ENCODE data around the gene ADM. TPM values are rescaled to one million over a fixed set of nuclear protein-coding genes. Genes with fewer than 3 reads are reported as not detected.

Gene ADM
- total RNA-seq, 3 donors from 2014 or later, result 49.5 to 124 (median 72.9) TPM

DNA sequence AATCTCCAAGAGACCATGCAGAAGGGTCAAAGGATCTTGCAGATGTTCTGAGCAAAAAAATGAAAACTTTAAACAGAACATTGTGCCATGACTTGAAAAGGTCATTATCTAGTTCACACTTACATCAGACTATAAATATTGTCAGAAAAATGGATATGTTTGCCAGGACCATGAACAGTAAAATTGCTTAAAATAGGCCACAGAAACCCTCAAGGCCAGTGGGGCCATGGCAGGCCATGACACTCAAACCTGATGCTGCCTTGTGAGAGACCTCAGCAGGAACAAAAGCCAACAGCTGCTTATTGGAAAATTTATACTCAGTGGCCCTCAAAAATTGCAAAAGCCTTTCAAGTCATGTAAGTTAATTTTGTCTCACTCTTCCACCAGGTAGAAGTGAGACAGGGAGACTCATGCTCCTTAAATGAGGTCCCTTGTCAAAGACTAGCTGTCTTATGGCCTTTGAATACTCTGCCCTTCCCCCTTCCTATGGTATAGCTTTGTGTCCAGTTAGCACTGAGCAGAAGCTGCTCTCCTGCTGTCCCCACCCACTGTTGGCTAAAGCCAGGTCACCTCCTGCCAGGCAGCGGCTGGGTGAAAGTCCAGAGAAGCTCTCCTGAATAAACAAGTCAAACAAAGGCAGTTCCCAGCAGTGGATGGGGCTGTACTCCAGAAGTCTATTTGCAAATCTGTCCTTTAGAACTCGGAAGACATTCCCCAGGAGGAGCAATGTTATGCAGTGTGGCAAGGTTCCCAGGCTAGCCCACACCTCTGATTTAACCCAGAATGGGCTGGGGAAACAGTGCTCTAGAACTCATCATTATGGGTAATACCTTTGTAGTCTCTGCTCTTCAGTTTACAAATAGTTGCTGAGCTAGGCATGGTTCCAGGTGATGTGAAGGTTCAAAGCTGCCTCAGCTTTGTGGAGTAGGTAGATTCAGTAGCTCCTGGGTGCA is 21.4 kb downstream of the ADM start:
- Histone ChIP-seq H3K4me3 (no peak overlapping the region), H3K4me1 (ENCODE audit: low read depth) (peaks cover 20% of the 10 kb centered on the region), H3K9me3 (no peaks in the 10 kb centered on the region), H3K36me3 (ENCODE audit: low read depth) (no peaks in the 10 kb centered on the region)
- TF ChIP-seq, protein P1, sequence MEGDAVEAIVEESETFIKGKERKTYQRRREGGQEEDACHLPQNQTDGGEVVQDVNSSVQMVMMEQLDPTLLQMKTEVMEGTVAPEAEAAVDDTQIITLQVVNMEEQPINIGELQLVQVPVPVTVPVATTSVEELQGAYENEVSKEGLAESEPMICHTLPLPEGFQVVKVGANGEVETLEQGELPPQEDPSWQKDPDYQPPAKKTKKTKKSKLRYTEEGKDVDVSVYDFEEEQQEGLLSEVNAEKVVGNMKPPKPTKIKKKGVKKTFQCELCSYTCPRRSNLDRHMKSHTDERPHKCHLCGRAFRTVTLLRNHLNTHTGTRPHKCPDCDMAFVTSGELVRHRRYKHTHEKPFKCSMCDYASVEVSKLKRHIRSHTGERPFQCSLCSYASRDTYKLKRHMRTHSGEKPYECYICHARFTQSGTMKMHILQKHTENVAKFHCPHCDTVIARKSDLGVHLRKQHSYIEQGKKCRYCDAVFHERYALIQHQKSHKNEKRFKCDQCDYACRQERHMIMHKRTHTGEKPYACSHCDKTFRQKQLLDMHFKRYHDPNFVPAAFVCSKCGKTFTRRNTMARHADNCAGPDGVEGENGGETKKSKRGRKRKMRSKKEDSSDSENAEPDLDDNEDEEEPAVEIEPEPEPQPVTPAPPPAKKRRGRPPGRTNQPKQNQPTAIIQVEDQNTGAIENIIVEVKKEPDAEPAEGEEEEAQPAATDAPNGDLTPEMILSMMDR (IDR thresholded peaks at IDR 0.05), result no peak
- peak; percentile 77 to 85 (median 80) for DNase-seq
- ATAC-seq, result peak; percentile 88
- intact Hi-C loops (cut with DNase I, micrococcal nuclease), result loop anchor here in 1 of 2 donors (10.0 kb wide), 1 partner anchor 571 kb away; no protein-coding TSS in a partner anchor

DNA sequence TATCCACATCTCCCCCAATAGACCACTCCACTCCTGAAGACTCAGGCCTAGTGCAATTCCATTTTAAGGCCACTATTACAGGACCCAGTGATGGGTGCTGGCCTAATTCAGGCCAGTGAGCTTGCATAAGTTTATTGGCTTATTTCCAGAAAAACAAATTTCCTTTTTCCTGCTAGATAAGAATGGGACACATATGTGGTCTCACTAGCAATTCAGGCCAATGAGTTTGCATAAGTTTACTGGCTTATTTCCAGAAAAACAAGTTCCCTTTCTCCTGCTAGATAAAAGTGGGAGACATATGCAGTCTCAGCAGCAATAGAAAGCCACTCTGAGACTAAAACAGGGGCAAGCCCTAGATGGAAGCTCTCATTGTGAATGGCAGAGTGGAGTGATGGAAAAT is 22.4 kb downstream of the ADM start:
- intact Hi-C loops (cut with DNase I, micrococcal nuclease), result loop anchor here in 1 of 2 donors (10.0 kb wide), 1 partner anchor 572 kb away; no protein-coding TSS in a partner anchor
- ATAC-seq (peak; percentile 34), DNase-seq (no peak)
- Histone ChIP-seq H3K4me1 (ENCODE audit: low read depth) (peaks cover 20% of the 10 kb centered on the region), H3K9me3 (no peaks in the 10 kb centered on the region), H3K36me3 (ENCODE audit: low read depth) (no peaks in the 10 kb centered on the region), H3K4me3 (no peak overlapping the region)
- TF ChIP-seq, protein P1 (IDR thresholded peaks at IDR 0.05), result no peak

- Histone ChIP-seq H3K4me3 (no peak overlapping the region), H3K36me3 (ENCODE audit: low read depth) (no peaks in the 10 kb centered on the region), H3K4me1 (ENCODE audit: low read depth) (peaks cover 20% of the 10 kb centered on the region), H3K9me3 (no peaks in the 10 kb centered on the region)
- TF ChIP-seq, protein P1 (IDR thresholded peaks at IDR 0.05), result no peak
- no peak for ATAC-seq
- DNase-seq, result no peak
- intact Hi-C loops (cut with DNase I, micrococcal nuclease), result loop anchor here in 1 of 2 donors (10.0 kb wide), 1 partner anchor 574 kb away; no protein-coding TSS in a partner anchor
Observed at GRCh38 chr11:10328314-10329098, 23.6 kb downstream of the ADM start.

DNA sequence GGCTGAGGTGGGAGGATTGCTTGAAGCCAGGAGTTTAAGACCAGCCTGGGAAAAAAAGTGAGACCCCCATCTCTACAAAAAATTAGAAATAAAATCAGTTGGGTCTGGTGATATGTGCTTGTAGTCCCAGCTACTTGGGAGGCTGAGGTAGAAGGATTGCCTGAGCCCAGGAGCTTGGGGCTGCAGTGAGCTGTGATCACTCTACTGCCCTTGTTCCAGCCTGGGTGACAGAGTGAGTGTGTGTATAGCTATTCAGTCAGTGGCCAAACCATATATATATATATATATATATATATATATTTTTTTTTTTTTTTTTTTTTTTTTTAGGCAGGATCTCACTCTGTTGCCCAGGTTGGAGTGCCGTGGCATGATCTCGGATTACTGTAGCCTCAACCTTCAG is 24.5 kb downstream of the ADM start:
- Histone ChIP-seq H3K9me3 (no peaks in the 10 kb centered on the region), H3K4me3 (no peak overlapping the region), H3K36me3 (ENCODE audit: low read depth) (no peaks in the 10 kb centered on the region), H3K4me1 (ENCODE audit: low read depth) (peaks cover 20% of the 10 kb centered on the region)
- DNase-seq, result no peak
- TF ChIP-seq, protein P1 (IDR thresholded peaks at IDR 0.05), result no peak
- intact Hi-C loops (cut with DNase I, micrococcal nuclease), result loop anchor here in 1 of 2 donors (10.0 kb wide), 1 partner anchor 575 kb away; no protein-coding TSS in a partner anchor
- ATAC-seq, result no peak

GRCh38 chr11:10329935-10330334 is 25.1 kb downstream of the ADM start:
- DNase-seq (no peak), ATAC-seq (no peak)
- intact Hi-C loops (cut with DNase I, micrococcal nuclease), result loop anchor here in 1 of 2 donors (10.0 kb wide), 1 partner anchor 575 kb away; no protein-coding TSS in a partner anchor
- H3K4me3 ChIP-seq, result no peak overlapping the region
- H3K9me3 ChIP-seq, result no peaks in the 10 kb centered on the region
- H3K36me3 ChIP-seq (ENCODE audit: low read depth), result no peaks in the 10 kb centered on the region
- peaks cover 20% of the 10 kb centered on the region for H3K4me1 ChIP-seq (ENCODE audit: low read depth)
- TF ChIP-seq, protein P1 (IDR thresholded peaks at IDR 0.05), result no peak
